Activated naive CD4-positive, alpha-beta T cell treated with anti-CD3 and anti-CD28 coated beads, Interleukin-2, amount 50 U/mL, for 24 hours (primary cell): ENCODE data around the gene FEZ2.

Experiments
- H3K27ac Mint-ChIP-seq: one replicate; pipeline ENCODE4 v1.8.0; 2021; ENCODE audit warnings: mild to moderate bottlenecking, mixed read lengths
- H3K27me3 Mint-ChIP-seq: one replicate; pipeline ENCODE4 v1.8.0; 2021; ENCODE audit warnings: mixed read lengths
- H3K36me3 Mint-ChIP-seq: one replicate; pipeline ENCODE4 v1.8.0; 2021; ENCODE audit warnings: mixed read lengths
- H3K4me1 Mint-ChIP-seq: one replicate; pipeline ENCODE4 v1.8.0; 2021; ENCODE audit warnings: mixed read lengths
- H3K4me3 Mint-ChIP-seq: one replicate; pipeline ENCODE4 v1.8.0; 2021; ENCODE audit warnings: mild to moderate bottlenecking, mixed read lengths
- H3K9me3 Mint-ChIP-seq: one replicate; pipeline ENCODE4 v1.8.0; 2021; ENCODE audit warnings: mixed read lengths

Gene FEZ2

DNA sequence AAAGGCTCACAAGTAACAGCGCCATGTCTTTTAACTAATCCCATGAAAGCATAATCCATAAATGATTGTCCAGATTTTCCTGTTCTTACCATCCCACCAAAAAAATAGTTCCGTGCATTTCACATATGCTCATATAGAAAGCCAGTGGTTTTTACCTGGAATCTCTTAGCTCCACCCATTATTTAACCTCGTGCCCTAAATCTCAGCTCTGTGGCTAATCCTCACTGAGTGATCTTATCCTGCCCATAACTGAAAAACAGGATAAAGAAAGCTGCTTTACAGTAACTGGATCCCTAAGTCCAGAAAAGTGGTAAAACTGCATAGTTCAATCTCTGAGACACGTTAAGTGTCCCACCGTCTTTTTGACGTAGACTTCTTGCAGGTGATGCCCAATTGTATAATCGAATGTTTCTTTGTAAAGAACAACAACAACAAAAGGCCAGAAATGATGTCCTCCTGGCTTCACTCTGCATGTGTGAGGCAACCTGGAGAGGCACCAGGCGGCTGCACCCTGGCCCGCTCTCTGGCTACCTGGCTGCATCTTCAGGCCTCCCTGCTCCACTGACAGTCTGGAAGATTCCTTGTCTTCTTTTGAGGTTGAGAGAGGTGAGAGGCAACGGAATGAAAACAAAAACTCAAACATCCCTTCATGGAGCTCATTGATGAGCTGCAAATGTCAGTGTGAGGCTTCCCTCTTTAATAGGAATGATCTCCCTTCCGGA lies 38.6 kb downstream of the FEZ2 start:
- H3K27ac Mint-ChIP-seq = no peak overlapping the region
- H3K27me3 Mint-ChIP-seq = no peaks in the 10 kb centered on the region
- H3K4me3 Mint-ChIP-seq = no peak overlapping the region
- H3K36me3 Mint-ChIP-seq = peaks cover 26% of the 10 kb centered on the region
- peaks cover 5% of the 10 kb centered on the region for H3K4me1 Mint-ChIP-seq
- no peaks in the 10 kb centered on the region for H3K9me3 Mint-ChIP-seq

DNA sequence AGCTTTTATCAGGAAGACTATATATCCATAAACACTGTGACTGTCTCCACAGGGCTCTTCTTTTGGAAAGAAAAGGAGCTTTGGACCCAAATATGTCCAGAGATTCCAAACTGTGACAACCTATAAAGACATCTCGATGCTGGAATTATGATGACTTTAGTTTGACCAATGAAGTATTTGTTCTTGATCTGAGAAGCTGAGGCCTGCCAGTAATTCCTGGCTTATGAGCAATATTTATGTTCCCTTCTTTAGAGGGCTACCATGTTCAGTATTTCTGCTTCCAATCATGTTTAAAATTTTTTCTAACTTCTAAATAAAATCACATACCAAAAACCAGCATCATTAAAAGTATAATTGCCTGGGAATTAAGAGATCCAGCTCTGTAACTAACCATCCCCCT lies 41.1 kb downstream of the FEZ2 start:
- H3K36me3 Mint-ChIP-seq = peaks cover 26% of the 10 kb centered on the region
- no peak overlapping the region for H3K27ac Mint-ChIP-seq
- no peak overlapping the region for H3K4me3 Mint-ChIP-seq
- no peaks in the 10 kb centered on the region for H3K9me3 Mint-ChIP-seq
- H3K4me1 Mint-ChIP-seq = no peaks in the 10 kb centered on the region
- no peaks in the 10 kb centered on the region for H3K27me3 Mint-ChIP-seq

GRCh38 chr2:36555789-36556188 lies 42.2 kb downstream of the FEZ2 start:
- Mint-ChIP-seq H3K4me1 (no peaks in the 10 kb centered on the region), H3K9me3 (no peaks in the 10 kb centered on the region), H3K27me3 (no peaks in the 10 kb centered on the region), H3K4me3 (no peak overlapping the region), H3K36me3 (peaks cover 22% of the 10 kb centered on the region), H3K27ac (no peak overlapping the region)

GRCh38 chr2:36554531-36554930 lies 43.4 kb downstream of the FEZ2 start:
- Mint-ChIP-seq H3K4me1 (peaks cover 6% of the 10 kb centered on the region), H3K27ac (peak overlapping the region; percentile 9), H3K9me3 (no peaks in the 10 kb centered on the region), H3K36me3 (peaks cover 21% of the 10 kb centered on the region), H3K4me3 (no peak overlapping the region), H3K27me3 (no peaks in the 10 kb centered on the region)

DNA sequence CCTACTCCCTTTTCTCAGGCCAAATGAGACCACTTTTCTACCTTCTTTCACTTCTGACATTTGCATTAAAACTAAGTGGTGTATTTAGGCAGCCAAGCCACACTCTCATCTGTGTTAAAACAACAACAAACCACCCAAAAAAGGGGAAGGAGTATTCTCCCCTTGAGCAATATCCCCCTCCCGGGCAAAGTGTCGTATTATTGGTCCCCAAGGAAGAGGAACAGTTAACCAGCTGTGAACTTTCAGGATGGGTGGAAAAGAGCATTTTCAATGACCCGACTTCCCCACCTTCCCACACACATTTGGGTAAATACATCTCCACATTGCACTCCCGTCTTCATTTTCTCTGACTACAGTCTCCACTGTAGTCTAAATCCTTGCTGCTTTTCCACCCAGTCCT lies 44.3 kb downstream of the FEZ2 start:
- peaks cover 28% of the 10 kb centered on the region for H3K36me3 Mint-ChIP-seq
- peaks cover 14% of the 10 kb centered on the region for H3K4me1 Mint-ChIP-seq
- no peaks in the 10 kb centered on the region for H3K9me3 Mint-ChIP-seq
- no peaks in the 10 kb centered on the region for H3K27me3 Mint-ChIP-seq
- no peak overlapping the region for H3K27ac Mint-ChIP-seq
- H3K4me3 Mint-ChIP-seq = no peak overlapping the region

GRCh38 chr2:36550006-36550405 lies 48.0 kb downstream of the FEZ2 start:
- Mint-ChIP-seq H3K27me3 (no peaks in the 10 kb centered on the region), H3K4me1 (peaks cover 18% of the 10 kb centered on the region), H3K4me3 (peak overlapping the region; percentile 27), H3K9me3 (no peaks in the 10 kb centered on the region), H3K36me3 (peaks cover 39% of the 10 kb centered on the region), H3K27ac (no peak overlapping the region)

DNA sequence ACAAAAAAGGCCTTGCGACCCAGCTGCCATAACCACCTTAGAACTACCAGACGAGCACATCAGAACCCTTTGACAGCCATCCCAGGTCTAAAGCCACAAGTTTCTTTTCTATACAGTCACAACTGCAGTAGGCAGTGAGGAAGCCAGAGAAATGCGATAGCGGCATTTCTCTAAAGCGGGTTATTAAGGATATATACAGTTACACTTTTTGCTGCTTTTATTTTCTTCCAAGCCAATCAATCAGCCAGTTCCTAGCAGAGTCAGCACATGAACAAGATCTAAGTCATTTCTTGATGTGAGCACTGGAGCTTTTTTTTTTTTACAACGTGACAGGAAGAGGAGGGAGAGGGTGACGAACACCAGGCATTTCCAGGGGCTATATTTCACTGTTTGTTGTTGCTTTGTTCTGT lies 48.8 kb downstream of the FEZ2 start:
- no peak overlapping the region for H3K27ac Mint-ChIP-seq
- peaks cover 18% of the 10 kb centered on the region for H3K4me1 Mint-ChIP-seq
- no peaks in the 10 kb centered on the region for H3K27me3 Mint-ChIP-seq
- H3K36me3 Mint-ChIP-seq = peaks cover 40% of the 10 kb centered on the region
- no peaks in the 10 kb centered on the region for H3K9me3 Mint-ChIP-seq
- peak overlapping the region; percentile 62 for H3K4me3 Mint-ChIP-seq

- Mint-ChIP-seq H3K4me3 (no peak overlapping the region), H3K4me1 (peaks cover 18% of the 10 kb centered on the region), H3K27ac (no peak overlapping the region), H3K36me3 (peaks cover 38% of the 10 kb centered on the region), H3K27me3 (no peaks in the 10 kb centered on the region), H3K9me3 (no peaks in the 10 kb centered on the region)
Measured at GRCh38 chr2:36547906-36548305, 50.1 kb downstream of the FEZ2 start.

- no peaks in the 10 kb centered on the region for H3K27me3 Mint-ChIP-seq
- peaks cover 34% of the 10 kb centered on the region for H3K36me3 Mint-ChIP-seq
- H3K4me1 Mint-ChIP-seq = peaks cover 18% of the 10 kb centered on the region
- no peaks in the 10 kb centered on the region for H3K9me3 Mint-ChIP-seq
- H3K4me3 Mint-ChIP-seq = no peak overlapping the region
- H3K27ac Mint-ChIP-seq = no peak overlapping the region
Measured at GRCh38 chr2:36545871-36546416, 52.0 kb downstream of the FEZ2 start.

DNA sequence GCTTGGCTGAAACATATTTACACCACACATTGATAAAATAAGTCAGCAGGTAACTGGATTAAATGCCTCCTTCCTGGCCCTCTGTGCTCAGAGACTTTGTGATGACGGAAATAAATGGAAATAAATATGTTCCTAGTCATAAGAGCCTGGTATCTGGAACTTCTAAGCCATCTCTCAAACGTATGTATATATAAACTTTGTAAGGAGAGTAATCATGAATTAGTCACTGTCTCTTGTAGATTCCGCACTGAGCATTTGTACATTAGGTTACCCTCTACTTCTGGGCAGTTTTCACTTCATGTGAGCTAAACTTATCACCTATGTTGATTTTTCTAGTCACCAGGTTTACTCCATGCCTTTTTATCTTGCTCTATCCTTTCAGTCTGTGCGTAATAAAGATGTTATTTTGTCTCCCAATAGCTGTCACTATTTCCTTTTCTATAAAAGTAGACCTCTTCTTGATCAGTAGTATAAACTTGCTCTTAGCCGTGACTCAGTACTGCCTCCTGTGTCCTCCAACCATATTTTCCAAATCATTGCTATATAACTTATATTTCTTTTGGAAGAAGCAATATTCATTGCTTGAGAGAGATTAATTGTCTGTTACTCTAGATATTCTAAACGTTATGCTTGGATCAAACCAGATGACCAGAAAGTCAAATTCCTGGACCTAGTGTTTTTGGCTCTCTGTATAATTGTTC lies 53.2 kb downstream of the FEZ2 start:
- no peaks in the 10 kb centered on the region for H3K27me3 Mint-ChIP-seq
- H3K27ac Mint-ChIP-seq = no peak overlapping the region
- H3K9me3 Mint-ChIP-seq = no peaks in the 10 kb centered on the region
- H3K4me3 Mint-ChIP-seq = no peak overlapping the region
- peaks cover 32% of the 10 kb centered on the region for H3K36me3 Mint-ChIP-seq
- H3K4me1 Mint-ChIP-seq = peaks cover 14% of the 10 kb centered on the region

DNA sequence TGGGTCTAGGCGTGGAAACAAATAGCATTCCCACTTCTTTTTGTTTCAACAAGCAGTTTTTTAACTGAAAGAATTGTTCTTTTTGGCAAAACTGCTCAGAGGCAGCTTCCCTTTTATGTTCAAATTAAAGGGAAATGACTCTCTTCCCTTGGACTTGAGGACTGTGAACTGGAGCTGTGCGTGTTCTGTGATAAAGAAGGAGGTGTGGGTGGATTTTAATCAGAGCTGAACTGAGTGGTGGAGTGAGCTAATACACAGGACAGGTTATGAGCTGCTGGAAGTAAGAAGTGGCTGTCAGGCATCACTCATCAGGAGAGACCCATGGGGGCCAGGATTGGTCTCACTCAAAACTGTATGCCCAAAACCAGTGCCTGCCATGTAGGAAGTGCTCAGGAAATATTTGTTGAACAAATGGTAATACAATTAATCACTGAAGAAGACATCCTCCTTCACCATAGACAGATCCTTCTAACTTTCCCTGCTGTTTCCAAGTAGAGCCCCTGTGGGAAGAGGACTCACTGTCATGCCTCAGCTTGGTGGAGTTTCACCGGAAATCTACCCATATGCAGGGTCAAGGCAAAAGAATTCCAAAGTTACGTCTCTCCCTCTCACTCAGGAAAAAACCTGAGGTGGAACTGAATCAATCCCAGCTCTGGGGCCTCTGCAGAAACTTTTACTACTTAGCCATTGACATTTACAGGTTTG lies 55.9 kb downstream of the FEZ2 start:
- H3K4me1 Mint-ChIP-seq = no peaks in the 10 kb centered on the region
- H3K27ac Mint-ChIP-seq = no peak overlapping the region
- H3K9me3 Mint-ChIP-seq = no peaks in the 10 kb centered on the region
- peaks cover 13% of the 10 kb centered on the region for H3K36me3 Mint-ChIP-seq
- H3K27me3 Mint-ChIP-seq = no peaks in the 10 kb centered on the region
- H3K4me3 Mint-ChIP-seq = no peak overlapping the region

- H3K4me3 Mint-ChIP-seq = no peak overlapping the region
- H3K27me3 Mint-ChIP-seq = no peaks in the 10 kb centered on the region
- H3K9me3 Mint-ChIP-seq = no peaks in the 10 kb centered on the region
- no peaks in the 10 kb centered on the region for H3K4me1 Mint-ChIP-seq
- H3K27ac Mint-ChIP-seq = no peak overlapping the region
- H3K36me3 Mint-ChIP-seq = peaks cover 13% of the 10 kb centered on the region
Measured at GRCh38 chr2:36540986-36541754, 56.8 kb downstream of the FEZ2 start.

- no peaks in the 10 kb centered on the region for H3K4me1 Mint-ChIP-seq
- H3K27me3 Mint-ChIP-seq = no peaks in the 10 kb centered on the region
- H3K4me3 Mint-ChIP-seq = no peak overlapping the region
- H3K9me3 Mint-ChIP-seq = no peaks in the 10 kb centered on the region
- H3K36me3 Mint-ChIP-seq = peaks cover 5% of the 10 kb centered on the region
- no peak overlapping the region for H3K27ac Mint-ChIP-seq
Measured at GRCh38 chr2:36539631-36540030, 58.3 kb downstream of the FEZ2 start.

- no peaks in the 10 kb centered on the region for H3K27me3 Mint-ChIP-seq
Measured at GRCh38 chr2:36538335-36538734, 59.6 kb downstream of the FEZ2 start.

GRCh38 chr2:36536776-36537175 lies 61.2 kb downstream of the FEZ2 start:
- H3K4me3 Mint-ChIP-seq = no peak overlapping the region
- H3K4me1 Mint-ChIP-seq = no peaks in the 10 kb centered on the region
- H3K27ac Mint-ChIP-seq = no peak overlapping the region
- H3K36me3 Mint-ChIP-seq = no peaks in the 10 kb centered on the region
- H3K9me3 Mint-ChIP-seq = no peaks in the 10 kb centered on the region
- H3K27me3 Mint-ChIP-seq = no peaks in the 10 kb centered on the region

More at GRCh38 chr2:36538335-36538734, 59.6 kb downstream of the FEZ2 start:
- Mint-ChIP-seq H3K27ac (no peak overlapping the region), H3K4me3 (no peak overlapping the region), H3K4me1 (no peaks in the 10 kb centered on the region), H3K9me3 (no peaks in the 10 kb centered on the region), H3K36me3 (peaks cover 2% of the 10 kb centered on the region)
